Heart left ventricle (tissue), 16 donors: ENCODE results near the gene LSP1. TPM values are rescaled to one million over a fixed set of nuclear protein-coding genes. Genes with fewer than 3 reads are reported as not detected.

Source experiments
- ATAC-seq, 4 donors: fragments of 200-7000 bp; cut with Tn5 transposase; one replicate each; pipeline ENCODE4 v1.9.1; 2020 to 2022; ENCODE audit warnings: moderate library complexity in 4 of 4, mild to moderate bottlenecking in 3 of 4, moderate number of reproducible peaks in 1 of 4
- DNase-seq, 5 donors: peaks; one replicate each; pipeline ENCODE4 v3.0.0-alpha.2; 2020
- H3K27ac ChIP-seq, 12 donors: fragments of 200-600 bp; sonication (generic) in 4 of 12; one replicate each; pipeline versions ENCODE4 v1.5.0 to v1.8.0; 2016 to 2022; ENCODE audit warnings: mild to moderate bottlenecking in 2 of 12
- H3K27me3 ChIP-seq, 9 donors: fragments of 200-600 bp; sonication (generic) in 2 of 9; one replicate each; pipeline versions ENCODE4 v1.5.1 to v1.8.0; 2016 to 2022; ENCODE audit warnings: mild to moderate bottlenecking in 3 of 9
- H3K36me3 ChIP-seq, 9 donors: fragments of 200-600 bp; sonication (generic) in 2 of 9; one replicate each; pipeline versions ENCODE4 v1.5.0 to v1.8.0; 2018 to 2022; ENCODE audit warnings: mild to moderate bottlenecking in 2 of 9
- H3K4me1 ChIP-seq, 12 donors: fragments of 200-600 bp; sonication (generic) in 4 of 12; one replicate each; pipeline versions ENCODE4 v1.5.0 to v1.8.0; 2016 to 2022; ENCODE audit warnings: mild to moderate bottlenecking in 3 of 12
- H3K4me3 ChIP-seq, 12 donors: fragments of 200-600 bp; sonication (generic) in 4 of 12; one replicate each; pipeline versions ENCODE4 v1.5.0 to v1.8.0; 2017 to 2022; ENCODE audit warnings: mild to moderate bottlenecking in 9 of 12, moderate library complexity in 4 of 12
- H3K9me3 ChIP-seq, 12 donors: fragments of 200-600 bp; sonication (generic) in 4 of 12; one replicate each; pipeline versions ENCODE4 v1.5.0 to v1.8.0; 2016 to 2022; ENCODE audit warnings: mild to moderate bottlenecking in 1 of 12
- CTCF ChIP-seq, 12 donors: fragments of 200-600 bp; sonication (generic) in 4 of 12; IDR thresholded peaks; one replicate each; pipeline versions ENCODE4 v1.5.0 to v1.8.0; 2018 to 2022; ENCODE audit warnings: antibody characterized with exemption in 12 of 12, mild to moderate bottlenecking in 5 of 12
- POLR2A ChIP-seq, 2 donors: fragments of 450-650 bp; IDR thresholded peaks; one replicate each; pipeline ENCODE4 v1.6.1; 2017; ENCODE audit warnings: antibody characterized with exemption in 2 of 2, mild to moderate bottlenecking in 2 of 2, moderate library complexity in 2 of 2
- WGBS, 4 donors: extraction: QIAGEN DNeasy Blood & Tissue Kit in 2 of 4; methylation state at CpG; one replicate each; pipeline versions ENCODE4 v1.1.5 to v1.1.7; 2013 to 2018; 5-methylcytosine and 5-hydroxymethylcytosine counted together
- intact Hi-C, 10 donors: fragments of 100-400 bp; cut with DNase I; formaldehyde crosslinking; loops; one replicate each; pipeline versions ENCODE4 v1.11.1 to v1.14.2; 2022
- polyA plus RNA-seq, 2 donors: library from polyadenylated mRNA; stranded (reverse); fragments of 200-250 nt; gene quantifications; one replicate each; pipeline ENCODE4 v1.2.3, GENCODE V29; 2013
- total RNA-seq, 9 donors: library from RNA; depleted of rRNA in 2 of 9; stranded (reverse); fragments of >200 nt in 2 of 9; fragmentation: NEBNext Ultra II Directional in 3 of 9; extraction: Animal tissue kit (Norgen Biotek cat#: 25700) in 3 of 9; gene quantifications; one replicate each; pipeline versions ENCODE4 v1.1.0 to v1.2.4, GENCODE V29; 2016 to 2023
- donor health status: ischemic (EF 13 %, LVEDD 7.1; RV severe dilation, severe dysfunction).
- donor health status: healthy with polysubstance abuse.
- donor health status: DM: no; HTN: yes; CAD: no.
- donor health status: DM: no; HTN: no; CAD: no.
- donor health status: ischemic (EF 25% LVEDD 6.9; RV normal size, moderate dysfunction).
- donor health status: ischemic (EF 25% LVEDD 5.7; RV mildly dilated, moderate dysfunction).
- donor health status: healthy.
- donor health status: DM: yes; HTN: yes; CAD: no.
- donor health status: ischemic (EF 35%, LVEDD 5.7; RV mildly dilated, moderate dysfunction).
- donor health status: nonischemic (EF 11% LVEDD 7.7; RV severe dilation, severe dysfunction).
- donor health status: DM: yes; HTN: yes; CAD: no.
- donor health status: PGD.
- donor health status: ischemic (EF 29% LVEDD 5.4; RV normal size, mild dysfunction).
- donor health status: nonischemic (EF 23%, LVEDD 6.1; RV moderate dilation, normal function).

Gene LSP1
- total and polyA plus RNA-seq, 11 donors = 10.0 to 86.8 (median 16.4) TPM

GRCh38 chr11:1916986-1917522, 64.2 kb downstream of the LSP1 start:
- Histone ChIP-seq H3K36me3 (no peaks in the 10 kb centered on the region), H3K27ac (peak overlapping the region in 11 of 12 donors; percentile 38 to 91 (median 81)), H3K9me3 (no peaks in the 10 kb centered on the region), H3K4me1 (peaks cover 12 to 65% (median 41%) of the 10 kb centered on the region in 12 donors), H3K27me3 (no peaks in the 10 kb centered on the region), H3K4me3 (peak overlapping the region in 8 of 12 donors; percentile 7 to 40 (median 26))
- intact Hi-C loops = loop anchor here (1.0 to 10.0 kb wide), 5 partner anchors 24 to 222 kb away; partner anchors contain the start of genes KRTAP5-6 (in 1 of the 10) and TNNI2 (in 1 of the 10)
- peak in 2 of 5 donors; percentile 57 to 67 for DNase-seq
- TF ChIP-seq CTCF (IDR thresholded peaks at IDR 0.05) (no peak), POLR2A (IDR thresholded peaks at IDR 0.05) (no peak)
- WGBS, 4 donors = 43 to 77% (median 65%) methylated on average over 5 to 8 of the region's 8 CpGs
- peak in 3 of 4 donors; percentile 47 to 56 (median 48) for ATAC-seq

- ATAC-seq = peak; percentile 45 to 67 (median 59)
- intact Hi-C loops = loop anchor here in 7 of 10 donors (2.0 to 10.0 kb wide), 5 partner anchors 35 to 223 kb away; partner anchors contain the start of genes TNNI2 (in 2 of the 7) and KRTAP5-6 (in 1 of the 7)
- TF ChIP-seq CTCF (IDR thresholded peaks at IDR 0.05) (peak; percentile 51 to 78 (median 64)), POLR2A (IDR thresholded peaks at IDR 0.05) (no peak)
- 64 to 83% (median 73%) methylated on average over 26 to 34 of the region's 34 CpGs for WGBS, 4 donors
- H3K27me3 ChIP-seq = no peaks in the 10 kb centered on the region
- peak overlapping the region in 11 of 12 donors; percentile 38 to 93 (median 85) for H3K27ac ChIP-seq
- no peaks in the 10 kb centered on the region for H3K9me3 ChIP-seq
- DNase-seq = peak in 4 of 5 donors; percentile 66 to 84 (median 77)
- peak overlapping the region in 8 of 12 donors; percentile 7 to 40 (median 26) for H3K4me3 ChIP-seq
- peaks cover 12 to 65% (median 46%) of the 10 kb centered on the region in 12 donors for H3K4me1 ChIP-seq
- no peaks in the 10 kb centered on the region for H3K36me3 ChIP-seq
These were observed 64.9 kb downstream of the LSP1 start for GRCh38 chr11:1917523-1918435.

- H3K4me3 ChIP-seq = peak overlapping the region in 8 of 12 donors; percentile 28 to 56 (median 44)
- ATAC-seq (no peak), DNase-seq (peak in 2 of 5 donors; percentile 38 to 63)
- TF ChIP-seq CTCF (IDR thresholded peaks at IDR 0.05) = peak in 2 of 12 donors; percentile 8 to 9
- TF ChIP-seq POLR2A (IDR thresholded peaks at IDR 0.05) = no peak
- H3K4me1 ChIP-seq = peaks cover 12 to 73% (median 48%) of the 10 kb centered on the region in 12 donors
- H3K27ac ChIP-seq = peak overlapping the region; percentile 27 to 93 (median 83)
- H3K27me3 ChIP-seq = no peaks in the 10 kb centered on the region
- 74 to 86% (median 78%) methylated on average over 21 to 29 of the region's 29 CpGs for WGBS, 4 donors
- no peaks in the 10 kb centered on the region for H3K36me3 ChIP-seq
- intact Hi-C loops = loop anchor here in 7 of 10 donors (2.0 to 10.0 kb wide), 4 partner anchors 36 to 224 kb away; partner anchors contain the start of genes TNNI2 (in 2 of the 7) and KRTAP5-6 (in 1 of the 7)
- no peaks in the 10 kb centered on the region for H3K9me3 ChIP-seq
These were observed 65.8 kb downstream of the LSP1 start for GRCh38 chr11:1918436-1919315.
